IMR-90 (cell line): ENCODE measurements around the gene ZDHHC7.

ENCODE experiments used
- CHD1 ChIP-seq: IDR thresholded peaks from 2 replicates; pipeline ENCODE4 v1.6.1; 2012; ENCODE audit warnings: low read depth, low read length, improper control_type of control experiment
- CTCF ChIP-seq: conservative IDR thresholded peaks from 2 replicates; pipeline ENCODE4 v1.5.1; 2012; ENCODE audit warnings: mild to moderate bottlenecking, low read depth, low read length, improper control_type of control experiment
- MAZ ChIP-seq: IDR thresholded peaks from 2 replicates; pipeline ENCODE4 v1.6.1; 2012; ENCODE audit warnings: low read depth, mild to moderate bottlenecking, low read length, improper control_type of control experiment, moderate library complexity, borderline replicate concordance
- NFE2L2 ChIP-seq: fragments of 150-350 bp; IDR thresholded peaks from 2 replicates; pipeline ENCODE4 v1.6.1; 2016; ENCODE audit warnings: low read depth, mild to moderate bottlenecking, low read length
- POLR2A ChIP-seq: IDR thresholded peaks from 2 replicates; pipeline ENCODE4 v1.6.1; 2012; ENCODE audit warnings: mild to moderate bottlenecking, low read depth, low read length
- RAD21 ChIP-seq: IDR thresholded peaks from 2 replicates; pipeline ENCODE4 v1.6.1; 2012; ENCODE audit warnings: low read length, improper control_type of control experiment
- RFX5 ChIP-seq: IDR thresholded peaks from 2 replicates; pipeline ENCODE4 v1.8.0; 2012; ENCODE audit warnings: low read depth, mild to moderate bottlenecking, low read length, moderate library complexity
- SMC3 ChIP-seq: fragments of 150-350 bp; IDR thresholded peaks from 2 replicates; pipeline ENCODE4 v1.6.1; 2016; ENCODE audit warnings: low read depth, mild to moderate bottlenecking, antibody characterized with exemption, low read length, moderate library complexity

DNA sequence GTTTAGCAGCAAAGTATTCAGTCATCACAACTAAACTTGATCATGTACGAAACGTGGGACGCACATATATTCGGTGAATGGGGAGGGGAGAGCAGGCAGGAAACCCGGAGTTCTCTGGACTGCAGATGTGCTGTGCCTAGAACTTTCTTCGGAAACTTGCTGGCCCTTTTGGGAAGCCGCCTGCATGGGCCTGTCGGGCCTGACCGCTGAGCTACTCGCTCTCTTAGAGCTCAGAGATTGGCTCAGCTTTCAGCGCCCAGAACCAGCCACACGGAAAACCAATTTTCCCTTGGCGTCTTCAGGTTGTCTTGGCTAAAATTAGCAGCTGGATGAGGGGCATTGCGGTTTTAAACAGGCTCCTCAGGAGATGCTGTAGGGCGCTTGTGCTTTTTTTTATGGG lies 38.1 kb downstream of the ZDHHC7 start:
- TF ChIP-seq RFX5 (no peak), CTCF (no peak), MAZ (no peak), POLR2A (no peak), RAD21 (no peak), NFE2L2 (no peak), SMC3 (no peak), CHD1 (no peak)
